NOMO-1 (cell line): ENCODE results near the gene CEP55.
A peak's percentile ranks its signal among the peaks of the same experiment; 100 is the strongest.

ENCODE experiments used
- DNase-seq, 2 experiments: peaks; one replicate each; lab custom pipeline; 2025; ENCODE audit not compliant: unreplicated experiment in 2 of 2; lab: John Stamatoyannopoulos, UW

The CEP55 gene

GRCh38 chr10:93468461-93469213, 27.8 kb upstream of the CEP55 start:
- DNase-seq, result no peak

- no peak for DNase-seq
These were observed 27.0 kb upstream of the CEP55 start for GRCh38 chr10:93469454-93469853.

GRCh38 chr10:93471110-93471651, 25.2 kb upstream of the CEP55 start:
- peak; percentile 45 to 77 for DNase-seq

- DNase-seq, result no peak
These were observed 23.3 kb upstream of the CEP55 start for GRCh38 chr10:93473161-93473560.

- DNase-seq, result no peak
These were observed 22.5 kb upstream of the CEP55 start for GRCh38 chr10:93473804-93474472.

GRCh38 chr10:93475227-93475626, 21.2 kb upstream of the CEP55 start:
- DNase-seq, result no peak

- DNase-seq, result peak in 1 of 2 experiments; percentile 36
These were observed 20.5 kb upstream of the CEP55 start for GRCh38 chr10:93475871-93476270.

- no peak for DNase-seq
These were observed 19.7 kb upstream of the CEP55 start for GRCh38 chr10:93476756-93477155.

- DNase-seq, result no peak
These were observed 17.5 kb upstream of the CEP55 start for GRCh38 chr10:93478873-93479272.

GRCh38 chr10:93481637-93482144, 14.7 kb upstream of the CEP55 start:
- peak in 1 of 2 experiments; percentile 40 for DNase-seq

- DNase-seq, result peak; percentile 78 to 87
These were observed 14.1 kb upstream of the CEP55 start, which contains the start of gene MYOF for GRCh38 chr10:93482145-93482834. Gene MYOF (minus strand): TSS chr10:93482334. CDS start chr10:93482194, 140 bp downstream.

- no peak for DNase-seq
These were observed 10.7 kb upstream of the CEP55 start for GRCh38 chr10:93485690-93486089.

GRCh38 chr10:93488956-93489528, 7.4 kb upstream of the CEP55 start:
- no peak for DNase-seq

- no peak for DNase-seq
These were observed 4.8 kb upstream of the CEP55 start for GRCh38 chr10:93491602-93492121.

- DNase-seq, result no peak
These were observed 3.2 kb upstream of the CEP55 start for GRCh38 chr10:93493162-93493561.

GRCh38 chr10:93494494-93494893, 1.9 kb upstream of the CEP55 start:
- no peak for DNase-seq

GRCh38 chr10:93495654-93496321, 624 bp upstream of the CEP55 start:
- DNase-seq, result no peak

- DNase-seq, result no peak
These were observed 1.8 kb downstream of the CEP55 start for GRCh38 chr10:93498166-93498565.

GRCh38 chr10:93501650-93502049, 5.2 kb downstream of the CEP55 start:
- no peak for DNase-seq

- no peak for DNase-seq
These were observed 6.7 kb downstream of the CEP55 start for GRCh38 chr10:93503075-93503474.
